GM10248 (cell line): ENCODE results near the gene MRNIP.

ENCODE experiments used
- CTCF ChIA-PET: fragments of 300-600 bp; sonication (Branson Sonifier 250); formaldehyde crosslinking; extraction: SDS; loops from one replicate; lab custom pipeline; 2021; ENCODE audit warnings: antibody characterized with exemption; lab: Yijun Ruan, JAX
- POLR2A ChIA-PET: fragments of 350-650 bp; sonication (Branson Sonifier 250); formaldehyde crosslinking; extraction: SDS; loops from one replicate; lab custom pipeline; 2020; ENCODE audit warnings: antibody characterized with exemption; lab: Yijun Ruan, JAX
- DNase-seq: peaks from one replicate; pipeline ENCODE4 v3.0.0; 2012; ENCODE audit errors: extremely low spot score
- TF ChIP-seq, protein P1 (sequence below): IDR thresholded peaks from 2 replicates; pipeline ENCODE4 v1.5.1; 2012; ENCODE audit warnings: mild to moderate bottlenecking, low read depth; ENCODE audit errors: extremely low read depth, missing control alignments, control extremely low read depth

MRNIP gene

GRCh38 chr5:179889885-179890284 is 31.3 kb upstream of the MRNIP start:
- ChIA-PET CTCF (no interaction called here), POLR2A (interaction anchor here (0.6 kb wide), 1 partner anchor 59 kb away, joined by 3 read pairs; no protein-coding TSS in a partner anchor)
- no peak for DNase-seq
- TF ChIP-seq, protein P1, sequence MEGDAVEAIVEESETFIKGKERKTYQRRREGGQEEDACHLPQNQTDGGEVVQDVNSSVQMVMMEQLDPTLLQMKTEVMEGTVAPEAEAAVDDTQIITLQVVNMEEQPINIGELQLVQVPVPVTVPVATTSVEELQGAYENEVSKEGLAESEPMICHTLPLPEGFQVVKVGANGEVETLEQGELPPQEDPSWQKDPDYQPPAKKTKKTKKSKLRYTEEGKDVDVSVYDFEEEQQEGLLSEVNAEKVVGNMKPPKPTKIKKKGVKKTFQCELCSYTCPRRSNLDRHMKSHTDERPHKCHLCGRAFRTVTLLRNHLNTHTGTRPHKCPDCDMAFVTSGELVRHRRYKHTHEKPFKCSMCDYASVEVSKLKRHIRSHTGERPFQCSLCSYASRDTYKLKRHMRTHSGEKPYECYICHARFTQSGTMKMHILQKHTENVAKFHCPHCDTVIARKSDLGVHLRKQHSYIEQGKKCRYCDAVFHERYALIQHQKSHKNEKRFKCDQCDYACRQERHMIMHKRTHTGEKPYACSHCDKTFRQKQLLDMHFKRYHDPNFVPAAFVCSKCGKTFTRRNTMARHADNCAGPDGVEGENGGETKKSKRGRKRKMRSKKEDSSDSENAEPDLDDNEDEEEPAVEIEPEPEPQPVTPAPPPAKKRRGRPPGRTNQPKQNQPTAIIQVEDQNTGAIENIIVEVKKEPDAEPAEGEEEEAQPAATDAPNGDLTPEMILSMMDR = no peak

DNA sequence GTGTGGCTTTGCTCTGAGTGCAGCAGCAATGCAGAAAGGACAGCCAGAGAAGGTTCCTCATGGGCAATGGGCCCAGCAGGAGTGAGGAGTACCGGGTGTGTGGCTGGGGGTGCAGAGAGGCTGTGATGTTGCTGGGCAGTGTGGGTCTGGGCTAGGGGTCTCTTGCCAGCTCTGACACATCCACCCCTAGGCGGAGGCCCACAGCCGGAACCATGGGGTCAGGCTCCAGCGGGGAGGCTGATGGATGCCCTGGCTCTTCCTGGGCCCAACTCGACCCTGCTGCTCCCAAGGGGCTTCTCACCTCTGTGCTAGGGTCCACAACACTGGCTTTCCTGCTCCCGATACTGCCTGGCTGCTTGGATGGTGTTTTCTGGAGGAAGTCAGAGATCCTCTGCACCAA is 29.2 kb upstream of the MRNIP start:
- CTCF ChIA-PET = interaction anchor here (1.4 kb wide), 1 partner anchor 125 kb away, joined by 3 read pairs; no protein-coding TSS in a partner anchor
- POLR2A ChIA-PET = no interaction called here

GRCh38 chr5:179887095-179887494 is 28.5 kb upstream of the MRNIP start:
- ChIA-PET CTCF (interaction anchor here (1.4 kb wide), 1 partner anchor 124 kb away, joined by 3 read pairs; no protein-coding TSS in a partner anchor), POLR2A (no interaction called here)
- TF ChIP-seq, protein P1 = no peak

More for the DNA sequence above, 29.2 kb upstream of the MRNIP start:
- no peak for DNase-seq
- TF ChIP-seq, protein P1 = no peak

GRCh38 chr5:179886190-179886911 is 27.7 kb upstream of the MRNIP start:
- no peak for DNase-seq
- POLR2A ChIA-PET = no interaction called here
- TF ChIP-seq, protein P1 = no peak
- CTCF ChIA-PET = interaction anchor here (1.4 kb wide), 1 partner anchor 124 kb away, joined by 3 read pairs; no protein-coding TSS in a partner anchor

More at GRCh38 chr5:179887095-179887494, 28.5 kb upstream of the MRNIP start:
- no peak for DNase-seq

- TF ChIP-seq, protein P1 = no peak
- POLR2A ChIA-PET = no interaction called here
- DNase-seq = no peak
- CTCF ChIA-PET = no interaction called here
These were observed 27.0 kb upstream of the MRNIP start for GRCh38 chr5:179885491-179886090.

GRCh38 chr5:179883163-179883562 is 24.5 kb upstream of the MRNIP start:
- TF ChIP-seq, protein P1 = no peak
- CTCF ChIA-PET = interaction anchor here (1.2 to 2.0 kb wide), 3 partner anchors 9 to 24 kb away, joined by 4 to 5 read pairs (median 4); no protein-coding TSS in a partner anchor
- DNase-seq = no peak

More at GRCh38 chr5:179883163-179883562, 24.5 kb upstream of the MRNIP start:
- POLR2A ChIA-PET = no interaction called here
